CD1c-positive myeloid dendritic cell (primary cell): ENCODE measurements around the gene GJA4.
"Not testable (repeated sequence)": the region's sequence is repeated elsewhere in the genome, so short reads cannot be mapped to it uniquely, and the experiment has no call there.

Experiments used
- DNase-seq: peaks from one replicate; pipeline ENCODE4 v3.0.0-alpha.2; 2016; ENCODE audit errors: extremely low spot score

Gene GJA4

GRCh38 chr1:34790985-34791384, 1.8 kb upstream of the GJA4 start:
- no peak for DNase-seq

DNA sequence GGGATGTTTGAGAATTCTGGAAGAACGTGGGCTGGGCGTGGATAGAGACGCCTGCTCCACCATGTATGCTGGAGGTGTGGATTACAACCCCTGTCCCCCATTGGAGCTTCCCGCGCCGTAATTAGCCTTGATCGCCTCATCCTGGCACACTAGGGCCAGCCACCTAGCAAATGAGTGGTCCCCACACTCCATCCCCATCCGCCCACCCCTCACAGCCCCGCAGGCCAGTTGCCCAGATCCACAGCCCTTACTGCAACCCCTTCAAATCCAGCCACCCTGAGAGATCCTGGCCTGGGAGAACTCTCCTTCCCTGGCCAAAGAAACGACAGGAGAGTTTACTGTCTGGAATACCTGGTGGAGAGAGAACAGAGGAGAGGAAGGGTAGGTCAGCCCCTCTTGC, 375 bp upstream of the GJA4 start:
- DNase-seq: no peak

- DNase-seq: no peak
These were observed 1.4 kb downstream of the GJA4 start for GRCh38 chr1:34794001-34794789.

DNA sequence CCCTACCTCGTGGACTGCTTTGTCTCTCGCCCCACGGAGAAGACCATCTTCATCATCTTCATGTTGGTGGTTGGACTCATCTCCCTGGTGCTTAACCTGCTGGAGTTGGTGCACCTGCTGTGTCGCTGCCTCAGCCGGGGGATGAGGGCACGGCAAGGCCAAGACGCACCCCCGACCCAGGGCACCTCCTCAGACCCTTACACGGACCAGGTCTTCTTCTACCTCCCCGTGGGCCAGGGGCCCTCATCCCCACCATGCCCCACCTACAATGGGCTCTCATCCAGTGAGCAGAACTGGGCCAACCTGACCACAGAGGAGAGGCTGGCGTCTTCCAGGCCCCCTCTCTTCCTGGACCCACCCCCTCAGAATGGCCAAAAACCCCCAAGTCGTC, 2.0 kb downstream of the GJA4 start:
- DNase-seq: no peak

GRCh38 chr1:34795916-34796315, 3.1 kb downstream of the GJA4 start:
- DNase-seq: no peak

DNA sequence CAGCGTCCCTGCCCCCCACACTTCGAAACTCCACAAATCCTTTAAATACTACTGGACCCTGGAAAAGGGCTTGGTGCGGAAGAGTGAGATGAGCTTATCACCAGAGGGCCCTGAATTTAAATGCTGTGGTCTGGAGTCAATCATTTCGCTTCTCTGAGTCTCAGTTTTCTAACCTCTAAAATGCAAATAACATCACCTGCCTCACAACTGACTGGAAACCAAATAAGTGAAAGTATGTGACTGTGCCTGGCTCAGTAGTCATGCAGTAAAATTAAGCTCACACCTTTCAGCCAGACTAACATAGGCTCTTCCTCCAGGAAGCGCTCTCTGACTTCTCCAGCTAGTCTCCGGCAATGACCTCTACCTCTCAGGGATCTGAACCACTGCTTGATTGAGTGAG, 4.2 kb downstream of the GJA4 start:
- no peak for DNase-seq

GRCh38 chr1:34800214-34800613, 7.4 kb downstream of the GJA4 start:
- DNase-seq: no peak

- DNase-seq: no peak
These were observed 11.0 kb downstream of the GJA4 start for GRCh38 chr1:34803770-34804169.

DNA sequence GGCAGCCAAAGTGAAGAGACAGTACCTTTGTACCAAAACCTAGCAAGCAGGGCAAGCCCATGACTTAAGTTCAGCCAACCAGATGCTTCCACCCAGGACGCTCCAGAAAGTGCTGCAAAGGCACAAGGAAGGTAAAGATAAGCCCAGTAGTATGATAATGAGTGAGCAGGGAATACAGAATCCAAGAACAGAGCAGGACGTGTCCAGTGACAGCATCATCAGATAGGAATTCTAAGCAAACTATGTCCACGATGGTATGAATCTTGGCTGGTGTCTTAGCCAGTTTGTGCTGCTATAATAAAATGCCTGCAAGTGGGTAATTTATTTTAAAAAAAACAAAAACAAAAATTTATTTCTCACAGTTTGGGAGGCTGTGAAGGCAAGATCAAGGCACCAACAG, 13.6 kb downstream of the GJA4 start:
- DNase-seq: no peak

- no peak for DNase-seq
These were observed 15.4 kb downstream of the GJA4 start for GRCh38 chr1:34808051-34808810.

DNA sequence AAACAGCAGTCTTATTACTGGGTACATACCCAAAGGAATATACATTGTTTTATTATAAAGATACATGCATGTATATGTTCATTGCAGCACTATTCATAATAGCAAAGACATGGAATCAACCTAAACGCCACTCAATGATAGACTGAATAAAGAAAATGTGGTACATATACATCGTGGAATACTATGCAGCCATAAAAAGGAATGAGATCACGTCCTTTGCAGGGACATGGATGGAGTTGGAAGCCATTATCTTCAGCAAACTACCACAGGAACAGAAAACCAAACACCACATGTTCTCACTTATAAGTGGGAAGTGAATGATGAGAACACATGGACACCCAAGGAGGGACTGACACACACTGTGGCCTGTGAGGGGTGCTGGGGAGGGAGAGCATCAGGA, 18.0 kb downstream of the GJA4 start:
- not testable (repeated sequence) for DNase-seq

- no peak for DNase-seq
These were observed 23.5 kb downstream of the GJA4 start for GRCh38 chr1:34816332-34816731.

GRCh38 chr1:34816778-34817177, 24.0 kb downstream of the GJA4 start:
- no peak for DNase-seq

- not testable (repeated sequence) for DNase-seq
These were observed 26.1 kb downstream of the GJA4 start for GRCh38 chr1:34818862-34819261.

GRCh38 chr1:34822202-34822601, 29.4 kb downstream of the GJA4 start:
- DNase-seq: no peak

GRCh38 chr1:34824817-34825454, 32.1 kb downstream of the GJA4 start:
- DNase-seq: no peak

GRCh38 chr1:34825455-34826091, 32.8 kb downstream of the GJA4 start:
- DNase-seq: no peak

- no peak for DNase-seq
These were observed 34.6 kb downstream of the GJA4 start for GRCh38 chr1:34827341-34827941.

DNA sequence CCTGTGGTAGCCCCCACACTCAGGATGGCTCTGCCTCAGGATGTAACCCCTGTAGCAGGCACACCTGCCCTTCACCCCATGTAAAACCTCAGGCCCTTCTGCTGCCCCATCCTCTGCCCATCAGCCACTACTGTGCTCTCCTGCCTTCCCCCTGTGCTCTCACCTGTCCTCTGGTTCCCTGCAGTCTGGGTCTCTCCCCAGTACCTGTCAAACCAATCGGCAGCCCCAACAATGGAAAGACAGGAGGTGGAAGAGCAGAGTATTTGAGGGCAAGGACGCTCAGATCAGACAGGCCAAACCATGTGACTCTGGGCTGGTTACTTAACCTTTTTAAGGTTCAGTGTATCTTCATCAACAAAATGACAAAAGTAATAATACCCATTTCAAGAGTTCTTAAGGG, 35.8 kb downstream of the GJA4 start:
- DNase-seq: no peak

- DNase-seq: no peak
These were observed 36.5 kb downstream of the GJA4 start for GRCh38 chr1:34829250-34829649.

DNA sequence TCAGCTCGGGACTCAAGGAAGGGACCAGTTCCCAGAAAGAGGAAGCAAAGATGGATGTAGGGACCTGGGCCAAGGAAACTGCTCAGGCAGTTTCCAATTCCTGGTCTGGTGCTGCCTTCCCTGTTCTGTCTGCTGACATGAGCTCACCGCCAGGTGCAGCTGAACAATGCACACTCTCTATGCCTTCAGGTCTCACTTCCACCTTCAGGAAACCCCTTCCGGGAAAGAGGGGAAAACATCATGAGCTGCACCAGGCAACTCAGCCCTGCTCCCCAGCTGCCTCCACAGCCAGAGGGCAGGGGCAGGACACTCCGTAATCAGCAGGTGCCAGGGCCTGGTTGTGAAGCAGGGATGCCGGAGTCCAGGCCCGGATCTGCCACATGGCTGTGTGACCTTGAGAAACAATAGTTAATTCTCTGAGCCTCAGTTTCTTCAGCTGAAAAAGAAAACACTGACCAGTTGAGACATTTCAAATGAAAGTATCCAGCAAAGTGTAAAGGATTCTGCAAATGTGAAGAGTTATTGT, 39.0 kb downstream of the GJA4 start:
- no peak for DNase-seq

GRCh38 chr1:34833711-34834110, 40.9 kb downstream of the GJA4 start:
- DNase-seq: no peak
